Myocyte (in vitro differentiated cells): ENCODE data around the gene GABRR1. TPM values are rescaled to one million over a fixed set of nuclear protein-coding genes. Genes with fewer than 3 reads are reported as not detected.
"Not testable (repeated sequence)": the region's sequence is repeated elsewhere in the genome, so short reads cannot be mapped to it uniquely, and the experiment has no call there.

Experiments used
- DNase-seq: peaks from one replicate; pipeline ENCODE4 v3.0.0-alpha.2; 2012; ENCODE audit warnings: low read depth
- polyA plus RNA-seq: library from polyadenylated mRNA; unstranded; fragments of >200 nt; gene quantifications from one replicate; pipeline ENCODE4 v1.2.1, GENCODE V29; 2012; ENCODE audit warnings: missing spikeins
- total RNA-seq: library from RNA; depleted of rRNA; stranded (reverse); fragments of >200 nt; gene quantifications from 2 replicates; pipeline ENCODE4 v1.2.3, GENCODE V29; 2014

The GABRR1 gene
- total RNA-seq, result not detected in 2 replicates
- 0.04 TPM for polyA plus RNA-seq

DNA sequence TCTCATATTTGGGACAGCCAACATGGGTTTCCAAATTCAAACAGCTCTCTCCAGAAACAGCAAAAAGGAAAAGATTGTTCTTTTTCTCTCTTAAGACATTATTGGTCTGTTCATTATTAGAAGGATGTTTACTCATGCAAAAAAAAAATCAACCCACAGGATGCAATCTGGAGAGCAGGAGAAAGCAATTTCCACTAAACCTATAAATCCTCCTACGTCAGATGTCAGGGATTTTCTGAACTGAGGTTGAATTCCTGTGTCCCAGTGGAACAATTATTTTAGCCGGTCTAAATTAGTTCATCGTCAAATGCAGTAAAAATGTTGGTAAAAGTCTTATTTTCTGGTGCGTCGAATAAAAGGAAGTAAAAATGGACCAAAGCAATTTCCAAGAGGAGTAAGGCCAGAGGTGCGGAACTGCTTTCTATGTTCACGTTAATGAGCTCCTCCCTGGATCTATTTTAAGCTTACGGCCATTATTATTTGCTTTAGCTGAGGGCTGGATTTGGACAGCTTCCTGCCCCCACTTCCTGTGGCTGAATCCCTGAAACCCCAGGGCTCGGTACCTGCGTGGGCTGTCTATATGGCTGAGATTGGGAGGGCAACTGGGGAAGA is at the start of gene GABRR1:
TSS of gene GABRR1 (minus strand) at position 60 of the 612 bp plus-strand sequence. CDS start at position 24, 36 bp downstream.
- DNase-seq, result no peak

DNA sequence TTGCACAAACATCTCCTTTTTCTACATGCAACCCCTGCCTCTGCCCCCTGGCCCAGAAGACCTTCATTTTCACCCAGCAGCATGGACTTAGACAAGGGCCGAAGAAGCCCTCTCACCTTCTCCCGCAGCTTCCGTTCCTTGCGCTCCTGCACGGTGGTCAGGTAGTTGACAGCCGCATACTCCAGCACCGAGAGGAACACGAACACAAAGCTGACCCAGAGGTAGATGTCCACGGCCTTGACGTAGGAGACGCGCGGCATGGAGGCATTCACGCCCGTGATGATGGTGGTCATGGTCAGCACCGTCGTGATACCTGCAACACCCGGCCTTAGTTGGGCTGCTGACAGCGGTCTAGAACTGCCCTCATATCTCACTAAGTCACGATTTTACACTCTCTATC is 47.1 kb upstream of the GABRR1 start:
- no peak for DNase-seq

DNA sequence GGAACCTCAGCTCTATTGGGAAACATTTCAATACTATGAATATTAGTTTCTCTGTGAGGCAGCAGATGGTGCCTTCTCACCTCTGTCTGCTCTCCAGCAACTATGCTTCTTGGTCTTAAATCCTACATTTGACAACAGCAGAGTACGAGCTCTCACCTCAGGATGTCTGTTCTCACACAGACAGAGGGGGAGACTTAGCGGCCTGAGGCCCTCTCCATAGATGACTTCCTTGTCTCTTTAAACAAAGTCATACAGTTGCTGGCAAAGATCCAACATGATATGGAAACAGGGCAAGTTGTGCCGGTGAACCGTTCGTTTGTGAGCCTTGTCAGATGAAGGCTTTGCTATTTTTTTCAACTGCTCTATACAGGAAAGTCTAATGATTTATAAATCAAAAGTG is 43.7 kb upstream of the GABRR1 start:
- no peak for DNase-seq

DNA sequence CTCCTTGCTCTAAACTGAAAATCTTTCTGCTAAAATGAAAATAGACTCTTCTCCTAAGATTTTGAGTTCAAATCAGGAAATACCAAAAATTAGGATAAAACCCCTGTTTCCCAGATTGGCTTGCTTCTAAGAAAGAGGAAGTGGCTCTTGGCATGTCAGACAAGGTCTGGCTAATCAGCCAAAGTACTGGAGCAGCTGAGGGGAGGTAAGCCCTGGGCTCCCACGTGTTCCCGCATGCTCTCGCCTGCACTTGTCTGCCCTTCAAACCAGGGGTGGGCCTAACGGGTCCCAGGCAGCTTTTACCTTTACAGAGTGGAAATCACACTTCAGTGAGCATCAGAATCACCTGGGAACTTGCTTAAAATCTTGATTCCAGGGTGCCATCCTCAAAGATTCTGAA is 43.2 kb upstream of the GABRR1 start:
- no peak for DNase-seq

DNA sequence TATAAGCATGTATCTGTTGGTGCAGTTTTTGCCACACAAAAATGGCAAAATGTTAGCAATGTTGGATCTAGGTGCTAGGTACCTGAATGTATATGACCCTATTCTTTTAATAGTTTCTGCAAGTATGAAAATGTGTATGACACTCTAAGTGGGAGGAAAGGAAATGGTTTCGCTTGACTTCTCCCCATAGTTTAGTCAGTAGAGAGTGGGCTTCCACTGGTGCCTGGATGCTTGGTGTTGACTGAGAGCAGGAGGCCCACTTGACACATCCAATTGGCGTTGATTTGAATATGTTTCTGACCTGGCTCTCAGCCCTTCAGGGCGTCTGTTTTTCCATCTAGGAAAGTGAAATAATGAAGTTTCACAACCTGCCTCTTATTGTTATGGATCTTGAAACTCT is 41.8 kb upstream of the GABRR1 start:
- no peak for DNase-seq

DNA sequence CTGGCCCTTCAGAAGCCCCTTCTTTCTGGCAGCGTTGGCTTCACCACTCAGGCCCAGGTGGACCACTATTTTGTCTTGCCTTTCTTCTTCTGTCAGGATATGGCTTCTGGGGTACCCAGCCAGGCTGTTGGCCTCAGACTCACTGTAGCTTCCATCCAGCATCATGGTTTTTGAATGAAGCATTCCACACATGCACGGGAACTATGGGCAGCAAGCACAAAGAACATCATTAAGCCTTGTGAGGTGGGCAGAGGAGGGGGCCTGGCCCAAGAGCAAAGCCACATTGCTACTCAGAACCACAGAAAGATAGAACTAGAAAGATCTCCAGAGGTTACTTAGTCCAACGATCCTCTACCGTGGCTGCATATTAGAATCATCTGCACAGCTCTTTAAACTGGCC is 40.6 kb upstream of the GABRR1 start:
- DNase-seq, result no peak

DNA sequence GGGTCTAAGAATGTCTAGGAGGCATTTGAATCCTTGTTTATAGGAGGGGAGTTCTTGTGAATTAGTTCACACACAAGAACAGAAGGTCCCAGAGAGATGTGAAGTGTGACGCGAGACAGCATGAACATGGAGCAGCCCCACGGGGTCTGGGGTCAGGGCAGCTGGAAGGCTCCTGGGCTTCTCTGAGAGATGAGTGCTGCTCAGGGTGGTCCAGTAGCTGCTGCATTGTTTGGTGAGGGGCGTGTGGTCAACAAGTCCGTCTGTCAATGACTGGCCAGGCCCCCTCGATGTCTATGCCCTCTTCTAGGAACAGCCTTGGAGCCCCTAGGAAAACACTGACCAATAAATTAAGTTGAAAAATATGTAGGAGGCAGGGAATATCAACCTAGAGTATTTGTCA is 40.2 kb upstream of the GABRR1 start:
- no peak for DNase-seq

DNA sequence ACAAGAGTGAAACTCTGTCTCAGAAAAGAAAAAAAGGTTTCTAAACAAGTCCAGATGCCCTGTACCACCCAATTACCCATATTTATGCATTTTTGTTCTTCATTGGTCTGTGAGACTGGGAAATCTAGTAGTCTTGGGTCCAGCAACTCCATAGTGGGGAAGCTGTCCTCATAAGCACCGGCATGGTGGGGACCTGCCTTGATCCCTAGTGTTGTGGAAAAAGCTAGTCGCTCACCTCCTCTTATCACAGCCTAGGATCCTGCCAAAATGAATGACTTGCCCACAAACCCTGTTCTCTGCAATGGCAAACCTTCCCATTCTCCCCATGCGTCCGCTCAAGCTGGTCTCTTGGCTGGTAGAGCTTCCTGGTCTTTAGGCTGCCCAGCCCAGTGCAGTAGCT is 38.3 kb upstream of the GABRR1 start:
- no peak for DNase-seq

DNA sequence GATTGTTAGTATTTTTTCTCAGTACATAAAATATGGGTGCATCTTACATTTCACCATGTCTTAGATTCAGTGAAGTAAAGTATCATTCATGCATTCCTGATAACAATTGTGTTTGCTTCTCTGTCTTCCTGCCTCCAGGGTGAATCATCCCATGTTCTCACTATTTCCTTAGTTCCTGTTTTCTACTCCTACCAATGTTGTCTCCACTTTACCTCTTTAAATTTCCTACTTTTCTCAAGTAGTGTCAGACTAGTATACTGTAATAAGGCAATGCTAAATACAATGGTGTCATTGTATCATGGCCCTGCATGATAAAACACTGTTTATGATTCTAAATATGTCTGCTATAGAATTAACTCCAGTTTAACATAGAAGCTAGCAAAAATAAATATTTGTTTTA is 37.4 kb upstream of the GABRR1 start:
- DNase-seq, result no peak

DNA sequence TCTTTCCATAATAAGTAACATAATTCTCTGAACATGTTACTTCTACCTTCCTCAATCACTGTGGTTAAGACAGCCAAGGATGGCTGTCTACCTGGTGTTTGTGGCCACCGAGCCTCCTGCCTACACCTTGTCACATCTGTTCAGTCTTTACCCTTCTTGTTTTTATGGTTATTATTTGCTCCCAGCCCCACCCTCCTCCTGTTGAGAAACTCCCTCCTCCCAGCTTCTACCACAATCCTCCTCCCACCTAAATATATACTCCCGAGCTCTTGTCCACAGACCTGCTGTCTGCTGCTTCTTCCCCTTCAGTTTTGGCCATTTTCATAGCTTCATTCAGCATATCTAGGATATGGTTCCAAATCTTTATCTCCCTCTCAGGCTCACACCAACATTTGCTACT is 35.7 kb upstream of the GABRR1 start:
- no peak for DNase-seq

DNA sequence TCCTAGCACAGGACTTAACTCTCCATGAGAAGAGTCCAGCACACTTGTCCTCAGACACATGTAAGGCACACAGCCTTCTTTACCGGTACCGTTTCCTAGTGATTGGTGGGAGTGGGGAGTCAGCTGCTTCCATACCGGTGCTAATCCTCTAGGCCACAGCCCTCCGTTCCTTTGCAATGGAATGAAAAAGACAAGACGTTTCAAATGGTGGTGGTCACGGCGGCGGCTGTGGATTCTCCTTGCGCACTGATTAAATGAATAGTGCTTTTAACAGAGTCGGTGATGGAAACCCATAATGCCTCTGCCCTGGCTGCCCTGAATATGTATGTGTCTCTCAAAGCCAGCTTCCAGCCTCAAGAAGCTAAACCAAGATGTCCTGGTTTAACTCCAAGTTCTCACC is 34.8 kb upstream of the GABRR1 start:
- no peak for DNase-seq

DNA sequence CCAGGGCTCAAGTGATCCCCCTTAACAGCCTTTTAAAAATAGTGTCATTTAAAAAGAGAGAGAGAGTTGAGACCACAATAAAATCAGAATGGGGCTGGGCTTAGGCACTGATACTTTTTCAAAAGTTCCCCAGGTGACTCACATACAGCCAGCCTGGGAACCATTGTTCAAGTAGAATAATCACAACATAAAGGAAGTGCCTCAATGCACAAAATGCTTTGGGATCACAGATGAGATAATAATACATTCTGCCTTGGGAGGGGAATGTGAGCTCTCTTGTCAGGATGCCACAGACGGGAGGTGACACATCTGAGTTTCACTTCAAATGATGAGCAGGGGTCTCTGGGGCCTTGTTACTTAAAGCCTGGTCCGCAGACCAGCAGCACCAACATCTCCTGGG is 34.0 kb upstream of the GABRR1 start:
- DNase-seq, result no peak

DNA sequence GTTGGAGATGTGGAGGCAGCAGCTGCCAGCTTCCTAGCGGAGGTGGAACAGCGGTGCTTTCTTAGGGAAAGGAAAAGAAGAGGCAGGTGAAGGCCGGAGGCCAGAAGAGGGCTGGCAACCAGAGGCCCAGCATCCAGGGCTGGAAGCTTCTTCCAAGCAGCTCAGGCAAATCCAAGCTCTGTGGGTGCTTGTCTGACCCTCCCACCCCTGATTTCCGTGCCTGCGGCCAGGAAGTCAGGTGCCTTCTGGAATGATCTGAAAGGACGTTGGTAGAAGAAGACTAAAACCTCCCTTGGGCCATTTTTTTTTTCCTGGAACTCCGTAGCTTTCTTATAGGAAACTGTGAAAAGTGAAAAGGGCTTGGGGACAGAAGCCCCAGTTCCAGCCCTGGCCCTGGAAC is 33.1 kb upstream of the GABRR1 start:
- no peak for DNase-seq

DNA sequence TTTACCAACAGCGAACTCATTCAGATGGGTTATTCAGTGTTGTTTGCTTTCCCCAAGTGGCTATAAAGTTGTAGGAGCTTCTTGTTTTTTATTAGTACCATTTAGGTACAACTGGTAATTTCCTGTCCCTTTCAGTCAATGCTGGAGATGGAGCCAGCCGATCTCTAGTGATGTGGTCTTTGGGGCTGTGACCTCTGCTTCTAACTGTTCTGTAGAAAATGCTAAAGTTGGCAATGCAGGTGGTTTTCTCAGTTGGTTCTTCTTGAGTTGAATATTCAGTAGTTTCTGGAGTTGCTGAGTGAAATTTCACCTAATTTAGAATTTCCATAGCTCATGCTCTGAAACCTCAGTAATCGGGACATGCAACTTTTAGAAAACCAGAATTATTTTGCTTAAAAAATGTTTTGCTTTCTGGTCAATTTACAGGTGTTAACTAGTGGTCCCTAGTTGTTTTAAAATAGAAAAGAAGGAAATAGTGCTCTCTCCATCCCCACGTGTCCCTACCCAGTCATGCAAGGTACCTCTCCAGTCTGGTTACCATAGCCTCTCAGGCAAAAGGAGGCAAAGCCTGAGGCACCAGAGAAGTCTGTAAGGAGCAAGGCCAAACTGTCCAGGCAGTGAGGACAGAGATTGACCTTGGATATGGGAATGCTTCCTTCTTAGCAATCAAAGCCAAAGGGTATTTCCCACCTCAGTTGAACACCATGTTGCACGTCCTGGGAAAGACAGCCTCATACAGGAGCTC is 27.3 kb upstream of the GABRR1 start:
- DNase-seq, result no peak

DNA sequence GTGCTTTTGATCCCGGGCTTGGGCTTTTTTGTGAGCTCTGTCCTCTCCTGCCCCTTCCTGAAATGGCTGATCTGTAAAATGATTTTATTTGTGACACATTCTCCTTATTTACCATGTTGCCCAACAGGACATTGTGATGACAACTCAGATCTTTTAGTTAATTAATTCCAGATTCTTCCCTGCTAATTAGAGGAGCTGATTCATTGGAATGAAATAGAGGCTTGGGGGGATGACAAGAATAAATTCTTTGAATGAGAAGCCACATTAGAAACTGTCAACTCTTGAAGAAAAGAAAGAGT is 26.1 kb upstream of the GABRR1 start:
- DNase-seq, result no peak

DNA sequence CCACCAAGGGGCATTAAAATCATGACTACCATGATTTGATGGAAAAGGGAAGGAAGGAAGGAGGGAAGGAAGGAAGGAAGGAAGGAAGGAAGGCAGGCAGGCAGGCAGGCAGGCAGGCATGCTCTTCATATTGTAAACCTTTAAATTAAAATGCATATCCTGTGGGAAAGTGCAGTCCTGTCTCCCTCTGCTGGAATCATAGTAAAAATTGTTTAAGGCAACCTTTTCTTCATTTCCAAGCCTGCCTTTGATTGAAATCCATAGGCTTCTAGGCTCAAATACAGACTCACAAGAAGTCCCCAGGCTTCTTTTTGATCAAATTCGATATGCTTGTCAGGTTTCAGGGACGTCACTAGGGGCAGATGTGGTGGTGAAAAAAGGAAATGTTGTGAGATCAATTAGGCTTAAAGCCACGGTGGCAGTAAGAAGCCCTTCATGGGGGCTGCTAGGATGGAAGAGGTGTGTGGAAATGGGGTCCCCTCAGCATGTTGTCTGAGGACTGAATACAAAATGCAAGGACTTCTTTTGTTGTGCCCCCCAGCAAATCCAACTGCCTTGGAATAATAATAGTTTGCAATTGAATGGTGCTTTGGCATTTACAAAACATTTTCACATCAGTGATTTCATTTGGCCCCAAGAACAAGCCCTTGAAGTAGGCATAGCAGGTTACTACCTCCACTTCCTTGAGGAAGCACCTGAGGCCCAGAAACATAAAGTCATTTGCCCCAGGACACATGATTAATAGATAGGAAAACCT is 25.6 kb upstream of the GABRR1 start:
- peak; percentile 43 for DNase-seq

DNA sequence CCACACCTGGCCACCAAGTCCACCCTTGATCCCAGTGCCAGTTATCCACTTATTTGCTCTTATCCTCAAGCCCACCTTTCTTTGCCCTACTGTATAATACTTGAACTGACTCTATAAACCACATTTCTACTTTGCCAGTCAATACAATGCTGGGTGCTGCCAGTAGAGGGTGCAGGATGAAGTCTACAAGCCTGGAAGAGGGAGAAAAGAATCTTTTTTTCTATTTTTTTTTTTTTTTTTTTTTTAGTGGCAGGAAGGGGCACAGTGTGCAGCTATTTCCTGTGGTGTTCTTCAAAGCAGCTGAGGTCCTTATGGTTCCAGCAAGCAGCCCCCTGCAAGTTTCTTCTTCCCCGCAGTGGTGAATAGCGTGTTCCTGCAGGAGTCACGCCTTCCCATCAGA is 22.2 kb upstream of the GABRR1 start:
- DNase-seq, result no peak

DNA sequence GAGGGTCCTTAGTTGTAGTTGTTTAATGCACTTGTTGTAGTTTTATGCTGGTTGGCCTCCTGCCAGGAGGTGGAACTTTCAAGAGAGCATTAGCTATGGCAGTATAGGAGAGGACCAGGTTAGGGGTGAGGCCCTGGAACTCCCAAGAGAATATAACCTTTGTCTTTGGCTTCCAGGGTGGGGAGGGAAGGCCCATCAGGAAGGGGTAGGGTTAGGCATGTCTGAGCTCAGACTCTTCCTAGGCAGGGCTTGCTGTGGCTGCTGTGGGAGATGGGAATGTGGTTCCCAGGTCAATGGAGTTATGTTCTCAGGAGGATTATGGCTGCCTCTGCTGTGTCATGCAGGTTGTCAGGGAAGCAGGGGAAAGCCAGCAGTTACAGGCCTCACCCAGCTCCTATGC is 20.0 kb upstream of the GABRR1 start:
- no peak for DNase-seq

DNA sequence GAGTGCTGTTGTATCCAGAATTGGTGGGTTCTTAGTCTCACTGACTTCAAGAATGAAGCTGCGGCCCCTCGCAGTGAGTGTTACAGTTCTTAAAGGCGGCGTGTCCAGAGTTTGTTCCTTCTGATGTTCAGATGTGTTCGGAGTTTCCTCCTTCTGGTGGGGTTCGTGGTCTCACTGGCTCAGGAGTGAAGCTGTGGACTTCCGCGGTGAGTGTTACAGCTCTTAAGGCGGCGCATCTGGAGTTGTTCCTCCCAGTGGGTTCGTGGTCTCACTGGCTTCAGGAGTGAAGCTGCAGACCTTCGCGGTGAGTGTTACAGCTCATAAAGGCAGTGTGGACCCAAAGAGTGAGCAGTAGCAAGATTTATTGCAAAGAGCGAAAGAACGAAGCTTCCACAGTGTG is 16.4 kb upstream of the GABRR1 start:
- DNase-seq, result not testable (repeated sequence)

DNA sequence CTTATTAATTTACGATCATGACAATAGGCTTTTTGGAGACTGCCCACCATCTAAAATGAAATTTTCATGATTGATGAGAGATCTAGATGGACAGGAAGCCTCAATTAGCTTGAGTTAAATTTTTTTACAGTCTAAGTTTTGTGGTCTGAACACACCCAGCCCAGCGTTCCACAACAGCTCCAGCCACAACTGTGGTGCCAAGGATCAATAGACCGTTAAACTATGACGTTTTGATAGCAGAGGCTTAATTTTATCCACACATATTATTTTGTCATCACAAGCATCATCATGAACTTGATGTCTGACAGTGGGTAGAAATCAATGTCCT is 5.5 kb upstream of the GABRR1 start:
- no peak for DNase-seq

DNA sequence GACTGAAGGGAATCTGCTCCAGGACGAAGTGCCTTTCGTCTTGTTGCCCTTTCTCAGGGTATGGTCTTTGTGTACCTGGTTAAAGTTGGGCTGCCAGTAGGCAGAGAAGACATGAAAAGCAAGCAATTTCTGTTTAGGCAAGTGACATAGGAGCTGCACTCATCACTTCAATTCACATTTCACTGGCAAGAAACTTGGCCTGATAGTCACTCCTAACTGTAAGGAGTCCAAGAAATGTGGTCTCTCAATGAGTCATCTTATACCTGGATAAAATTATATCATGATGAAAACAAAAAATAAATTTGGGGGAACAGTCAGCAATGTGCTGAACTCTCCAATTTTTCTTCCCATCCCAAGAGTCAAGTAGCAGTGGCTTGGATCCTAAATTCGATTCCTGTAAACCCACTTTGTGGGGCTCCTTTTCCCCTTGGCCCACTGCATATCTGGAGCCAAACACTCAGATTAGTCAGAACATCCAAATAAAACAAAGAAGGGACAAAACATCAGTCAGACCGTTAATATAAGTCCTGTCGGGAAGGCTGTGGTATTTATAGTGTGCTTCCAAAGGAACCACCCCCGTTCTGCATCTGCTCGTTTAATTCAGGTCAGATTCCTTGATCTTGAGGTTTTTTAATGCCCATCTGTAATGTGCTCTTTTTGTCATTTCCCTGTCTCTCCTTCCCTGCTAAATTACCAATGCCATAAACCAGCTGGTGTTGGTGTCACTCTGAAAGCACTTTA is 5.0 kb upstream of the GABRR1 start:
- DNase-seq, result peak; percentile 42

DNA sequence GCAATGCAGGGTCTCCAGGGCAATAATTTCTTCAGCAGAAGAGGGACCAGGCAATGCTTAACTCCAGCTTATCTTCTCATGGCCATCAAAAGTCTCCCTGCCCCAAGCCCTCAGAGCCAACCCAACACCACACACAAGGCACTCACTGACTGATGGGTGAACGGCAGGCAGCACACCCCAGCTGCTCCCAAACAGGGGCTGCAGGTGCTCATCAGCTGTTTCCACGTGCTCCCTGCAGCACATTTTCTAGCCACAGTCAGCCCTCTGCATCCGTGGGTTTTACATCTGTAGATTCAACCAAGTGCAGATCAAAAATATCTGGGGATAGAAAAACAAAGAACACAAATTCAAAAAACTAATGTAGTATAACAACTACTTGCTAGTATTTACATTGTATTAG is 4.0 kb upstream of the GABRR1 start:
- DNase-seq, result peak; percentile 20
